ENCODE data around the gene CSRNP3.

The CSRNP3 gene

DNA sequence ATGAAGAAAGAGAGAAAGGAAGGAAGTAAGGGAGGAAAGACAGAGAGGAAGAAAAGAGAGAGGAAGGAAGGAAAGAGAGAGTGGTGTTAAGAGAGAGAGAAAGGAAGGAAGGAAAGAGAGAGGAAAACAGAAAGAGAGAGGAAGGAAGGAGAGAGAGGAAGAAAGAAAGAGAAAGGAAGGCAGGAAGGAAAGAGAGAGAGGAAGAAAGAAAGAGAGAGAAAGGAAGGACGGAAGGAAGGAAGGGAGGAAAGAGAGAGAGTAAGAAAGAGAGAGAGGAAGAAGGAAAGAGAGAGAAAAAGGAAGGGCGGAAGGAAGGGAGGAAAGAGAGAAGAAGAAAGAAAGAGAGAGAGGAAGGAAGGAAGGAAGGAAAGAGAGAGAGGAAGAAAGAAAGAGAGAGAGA is 197.1 kb downstream of the CSRNP3 start:
- ChIA-PET CTCF (no interaction called here), POLR2A (no interaction called here)
- no peak for DNase-seq (ENCODE audit: extremely low spot score)
- TF ChIP-seq NFRKB (IDR thresholded peaks at IDR 0.05) (no peak), HDGF (IDR thresholded peaks at IDR 0.05; ENCODE audit: borderline replicate concordance) (no peak), L3MBTL2 (conservative IDR thresholded peaks at IDR 0.05) (no peak), BHLHE40 (IDR thresholded peaks at IDR 0.05; ENCODE audit: borderline replicate concordance) (no peak), ELF4 (IDR thresholded peaks at IDR 0.05) (no peak), ZNF384 (IDR thresholded peaks at IDR 0.05) (no peak), FOXA1 (IDR thresholded peaks at IDR 0.05) (no peak), SP1 (IDR thresholded peaks at IDR 0.05) (no peak), FOXM1 (IDR thresholded peaks at IDR 0.05; ENCODE audit: borderline replicate concordance) (no peak), LEF1 (IDR thresholded peaks at IDR 0.05; ENCODE audit: borderline replicate concordance) (no peak), SUZ12 (IDR thresholded peaks at IDR 0.05) (no peak), CTBP1 (IDR thresholded peaks at IDR 0.05; ENCODE audit: borderline replicate concordance) (no peak), ARNT (IDR thresholded peaks at IDR 0.05) (no peak), FOXK2 (IDR thresholded peaks at IDR 0.05) (no peak), TARDBP (IDR thresholded peaks at IDR 0.05) (no peak)
- TF ChIP-seq, protein P1, sequence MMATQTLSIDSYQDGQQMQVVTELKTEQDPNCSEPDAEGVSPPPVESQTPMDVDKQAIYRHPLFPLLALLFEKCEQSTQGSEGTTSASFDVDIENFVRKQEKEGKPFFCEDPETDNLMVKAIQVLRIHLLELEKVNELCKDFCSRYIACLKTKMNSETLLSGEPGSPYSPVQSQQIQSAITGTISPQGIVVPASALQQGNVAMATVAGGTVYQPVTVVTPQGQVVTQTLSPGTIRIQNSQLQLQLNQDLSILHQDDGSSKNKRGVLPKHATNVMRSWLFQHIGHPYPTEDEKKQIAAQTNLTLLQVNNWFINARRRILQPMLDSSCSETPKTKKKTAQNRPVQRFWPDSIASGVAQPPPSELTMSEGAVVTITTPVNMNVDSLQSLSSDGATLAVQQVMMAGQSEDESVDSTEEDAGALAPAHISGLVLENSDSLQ (IDR thresholded peaks at IDR 0.05) = no peak

DNA sequence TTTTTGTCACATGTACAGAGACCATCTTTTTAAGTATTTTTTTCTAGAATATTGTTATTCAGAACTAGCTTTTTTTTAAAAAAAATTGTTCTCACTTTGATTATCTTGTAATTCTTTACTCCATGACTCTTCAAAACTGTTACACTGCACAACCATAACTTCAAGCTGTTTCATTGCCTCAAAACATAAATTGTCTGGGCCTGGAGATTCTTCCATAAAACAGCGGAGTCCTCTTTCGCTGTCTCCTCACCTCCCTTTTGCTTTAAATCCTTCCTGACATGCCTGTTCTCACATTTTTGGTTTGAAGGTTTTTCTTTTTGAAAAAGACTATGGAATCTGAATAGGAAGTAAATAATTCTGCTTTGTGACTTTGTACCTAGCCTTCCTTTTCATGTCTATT is 197.9 kb downstream of the CSRNP3 start:
- DNase-seq (ENCODE audit: extremely low spot score) = no peak
- ChIA-PET CTCF (no interaction called here), POLR2A (no interaction called here)
- TF ChIP-seq CTBP1 (IDR thresholded peaks at IDR 0.05; ENCODE audit: borderline replicate concordance) = peak; percentile 81; the same call in 1 of the 2 replicates
- no peak for TF ChIP-seq SUZ12 (IDR thresholded peaks at IDR 0.05)
- TF ChIP-seq, protein P1 (IDR thresholded peaks at IDR 0.05) = peak; percentile 55

- TF ChIP-seq HDGF (IDR thresholded peaks at IDR 0.05; ENCODE audit: borderline replicate concordance) (no peak), BHLHE40 (IDR thresholded peaks at IDR 0.05; ENCODE audit: borderline replicate concordance) (no peak), ZNF384 (IDR thresholded peaks at IDR 0.05) (no peak), LEF1 (IDR thresholded peaks at IDR 0.05; ENCODE audit: borderline replicate concordance) (no peak), FOXA1 (IDR thresholded peaks at IDR 0.05) (no peak), SP1 (IDR thresholded peaks at IDR 0.05) (no peak), FOXM1 (IDR thresholded peaks at IDR 0.05; ENCODE audit: borderline replicate concordance) (no peak), NFRKB (IDR thresholded peaks at IDR 0.05) (no peak), ELF4 (IDR thresholded peaks at IDR 0.05) (no peak), CTBP1 (IDR thresholded peaks at IDR 0.05; ENCODE audit: borderline replicate concordance) (no peak), TARDBP (IDR thresholded peaks at IDR 0.05) (no peak), L3MBTL2 (conservative IDR thresholded peaks at IDR 0.05) (no peak), FOXK2 (IDR thresholded peaks at IDR 0.05) (no peak), SUZ12 (IDR thresholded peaks at IDR 0.05) (no peak), ARNT (IDR thresholded peaks at IDR 0.05) (no peak)
- TF ChIP-seq, protein P1 (IDR thresholded peaks at IDR 0.05) = no peak
- no peak for DNase-seq (ENCODE audit: extremely low spot score)
- ChIA-PET POLR2A (no interaction called here), CTCF (no interaction called here)
Measured at GRCh38 chr2:165674780-165675179, 205.3 kb downstream of the CSRNP3 start.

DNA sequence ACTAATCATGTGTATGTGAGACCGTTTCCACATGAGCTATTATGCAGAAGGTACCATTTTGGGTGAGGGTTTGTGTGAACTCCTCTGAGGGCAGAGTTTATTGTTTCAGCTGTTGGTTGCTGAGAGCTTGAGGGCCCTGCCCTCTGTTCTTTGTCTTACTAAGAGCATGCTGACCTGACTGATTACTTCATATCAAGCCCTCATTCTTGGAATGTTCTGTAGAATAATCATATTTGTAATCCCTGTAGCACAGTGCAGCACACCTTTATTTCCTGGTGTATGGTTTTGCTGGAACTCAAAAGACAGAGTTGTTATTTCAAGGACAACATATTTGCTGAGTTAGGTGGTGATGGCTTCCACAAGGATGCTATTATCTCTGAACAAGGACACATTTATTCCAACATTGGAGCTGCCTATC is 206.1 kb downstream of the CSRNP3 start:
- CTCF ChIA-PET = no interaction called here

DNA sequence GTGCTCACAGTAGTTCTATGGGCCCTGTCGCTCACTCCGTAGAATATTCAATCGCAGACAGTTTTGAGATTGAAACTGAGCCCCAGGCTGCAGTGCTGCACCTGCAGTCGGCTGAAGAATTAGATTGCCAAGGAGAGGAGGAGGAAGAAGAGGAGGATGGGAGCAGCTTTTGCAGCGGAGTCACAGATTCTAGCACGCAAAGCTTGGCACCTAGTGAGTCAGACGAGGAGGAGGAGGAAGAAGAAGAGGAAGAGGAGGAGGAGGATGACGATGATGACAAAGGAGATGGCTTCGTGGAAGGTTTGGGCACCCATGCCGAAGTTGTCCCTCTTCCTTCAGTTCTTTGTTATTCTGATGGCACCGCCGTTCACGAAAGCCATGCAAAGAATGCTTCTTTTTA is 209.4 kb downstream of the CSRNP3 start:
- CTCF ChIA-PET = no interaction called here
- POLR2A ChIA-PET = no interaction called here
- no peak for DNase-seq (ENCODE audit: extremely low spot score)
- TF ChIP-seq CTBP1 (IDR thresholded peaks at IDR 0.05; ENCODE audit: borderline replicate concordance) (no peak), TARDBP (IDR thresholded peaks at IDR 0.05) (no peak), FOXM1 (IDR thresholded peaks at IDR 0.05; ENCODE audit: borderline replicate concordance) (no peak), ELF4 (IDR thresholded peaks at IDR 0.05) (no peak), BHLHE40 (IDR thresholded peaks at IDR 0.05; ENCODE audit: borderline replicate concordance) (no peak), ZNF384 (IDR thresholded peaks at IDR 0.05) (no peak), FOXK2 (IDR thresholded peaks at IDR 0.05) (no peak)
- TF ChIP-seq, protein P1 (IDR thresholded peaks at IDR 0.05) = no peak

More for the DNA sequence above, 206.1 kb downstream of the CSRNP3 start:
- POLR2A ChIA-PET = no interaction called here
- TF ChIP-seq, protein P1 (IDR thresholded peaks at IDR 0.05) = no peak
- TF ChIP-seq FOXK2 (IDR thresholded peaks at IDR 0.05) = no peak
- TF ChIP-seq CTBP1 (IDR thresholded peaks at IDR 0.05; ENCODE audit: borderline replicate concordance) = no peak
- TF ChIP-seq ARNT (IDR thresholded peaks at IDR 0.05) = no peak
- TF ChIP-seq TARDBP (IDR thresholded peaks at IDR 0.05) = no peak
- TF ChIP-seq ZNF384 (IDR thresholded peaks at IDR 0.05) = no peak
- TF ChIP-seq LEF1 (IDR thresholded peaks at IDR 0.05; ENCODE audit: borderline replicate concordance) = no peak
- no peak for TF ChIP-seq HDGF (IDR thresholded peaks at IDR 0.05; ENCODE audit: borderline replicate concordance)
- no peak for TF ChIP-seq FOXM1 (IDR thresholded peaks at IDR 0.05; ENCODE audit: borderline replicate concordance)
- no peak for TF ChIP-seq L3MBTL2 (conservative IDR thresholded peaks at IDR 0.05)
- TF ChIP-seq FOXA1 (IDR thresholded peaks at IDR 0.05) = no peak
- TF ChIP-seq SP1 (IDR thresholded peaks at IDR 0.05) = no peak
- no peak for TF ChIP-seq BHLHE40 (IDR thresholded peaks at IDR 0.05; ENCODE audit: borderline replicate concordance)
- no peak for TF ChIP-seq ELF4 (IDR thresholded peaks at IDR 0.05)
- TF ChIP-seq SUZ12 (IDR thresholded peaks at IDR 0.05) = no peak
- no peak for TF ChIP-seq NFRKB (IDR thresholded peaks at IDR 0.05)
- no peak for DNase-seq (ENCODE audit: extremely low spot score)

Measured in HEK293T (cell line).